HG02678 (cell line): ENCODE data around the gene SPPL2C.
"Not testable (repeated sequence)": the region's sequence is repeated elsewhere in the genome, so short reads cannot be mapped to it uniquely, and the experiment has no call there.

Experiments used
- ATAC-seq: cut with Tn5 transposase; IDR thresholded peaks from one replicate; pipeline ENCODE4 v1.9.1; 2021; ENCODE audit warnings: mild to moderate bottlenecking, moderate library complexity; ENCODE audit not compliant: unreplicated experiment

Gene SPPL2C

GRCh38 chr17:45849536-45849990 is 4.9 kb downstream of the SPPL2C start:
- ATAC-seq: no peak

- ATAC-seq: no peak
Observed at GRCh38 chr17:45850011-45850410, 5.3 kb downstream of the SPPL2C start.

DNA sequence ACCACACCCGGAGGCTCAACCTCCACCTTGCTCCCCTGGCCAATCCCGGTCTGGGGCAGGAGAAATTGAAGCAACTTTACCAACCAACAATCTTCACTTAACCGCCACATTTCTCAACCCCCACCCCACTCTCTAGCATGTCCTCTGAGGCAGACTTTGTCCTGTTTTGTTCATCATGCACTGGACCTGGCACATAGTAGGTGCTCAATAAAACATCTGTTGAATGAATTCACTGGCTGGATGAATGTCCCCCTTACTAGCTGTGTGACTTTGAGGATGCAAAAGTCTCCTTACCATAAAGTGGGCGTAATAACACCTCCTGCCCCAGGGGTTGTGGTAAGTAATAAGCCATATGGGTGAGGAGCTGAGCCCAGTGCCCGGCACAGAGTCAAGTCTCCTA is 5.8 kb downstream of the SPPL2C start:
- ATAC-seq: no peak

GRCh38 chr17:45851022-45851421 is 6.3 kb downstream of the SPPL2C start:
- no peak for ATAC-seq

GRCh38 chr17:45851464-45851863 is 6.8 kb downstream of the SPPL2C start:
- ATAC-seq: no peak

DNA sequence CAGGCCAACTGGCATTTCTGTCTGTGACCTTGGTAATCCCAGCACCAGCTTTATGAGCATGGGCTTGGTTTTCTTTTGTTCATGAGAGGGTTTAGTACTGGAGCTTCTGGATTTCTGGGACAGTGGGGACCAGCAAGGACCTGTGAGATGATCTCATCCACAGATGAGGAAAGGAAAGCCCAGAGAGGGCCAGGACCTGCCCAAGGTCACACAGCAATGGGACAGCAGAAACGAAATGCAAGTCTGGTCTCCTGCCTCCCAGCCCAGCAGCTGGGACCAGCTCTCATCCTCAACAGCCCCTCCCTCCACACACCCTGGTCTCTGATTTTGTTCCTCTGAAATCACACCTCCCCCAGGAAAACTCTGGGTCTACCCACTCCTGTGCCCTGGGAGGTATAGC is 7.2 kb downstream of the SPPL2C start:
- no peak for ATAC-seq

DNA sequence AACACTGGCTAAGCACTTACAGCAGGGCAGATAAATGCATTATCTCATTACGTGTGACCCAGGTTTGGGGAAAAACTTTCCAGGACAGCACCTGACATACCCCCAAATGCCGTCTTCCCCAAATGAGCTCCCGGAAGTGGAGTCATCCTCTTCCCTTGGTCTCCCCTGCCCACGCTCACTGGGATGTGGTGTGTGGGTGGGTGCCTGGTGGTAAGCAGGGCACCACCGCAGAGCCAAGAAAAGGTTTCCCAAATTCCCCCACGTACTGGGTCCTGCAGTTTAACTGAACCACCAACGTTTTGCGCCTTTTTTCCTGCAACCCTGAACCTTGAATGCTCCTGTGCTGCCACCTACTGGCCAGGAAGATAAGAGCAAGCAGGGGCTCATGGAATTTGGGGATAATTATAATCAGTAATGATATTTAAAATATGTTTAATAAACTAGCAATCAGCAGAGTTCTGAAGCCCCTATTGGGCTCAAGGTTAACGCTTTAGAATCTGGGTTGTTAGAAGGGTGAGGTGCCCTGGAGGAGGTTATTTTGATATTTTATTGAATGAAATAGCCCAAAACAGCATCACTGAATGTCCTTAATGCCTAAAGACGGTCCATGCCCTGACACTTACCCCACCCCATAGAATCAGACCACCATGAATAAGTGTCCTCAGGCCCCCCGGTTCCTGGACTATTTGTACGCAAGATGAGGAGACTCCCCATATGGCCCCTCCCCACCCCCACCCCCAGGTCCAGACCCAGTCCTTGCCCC is 8.0 kb downstream of the SPPL2C start:
- no peak for ATAC-seq

- no peak for ATAC-seq
Observed at GRCh38 chr17:45854209-45854608, 9.5 kb downstream of the SPPL2C start.

GRCh38 chr17:45855691-45856336 is 11.1 kb downstream of the SPPL2C start:
- no peak for ATAC-seq

- no peak for ATAC-seq
Observed at GRCh38 chr17:45857977-45858708, 13.5 kb downstream of the SPPL2C start.

- no peak for ATAC-seq
Observed at GRCh38 chr17:45861165-45861564, 16.5 kb downstream of the SPPL2C start.

DNA sequence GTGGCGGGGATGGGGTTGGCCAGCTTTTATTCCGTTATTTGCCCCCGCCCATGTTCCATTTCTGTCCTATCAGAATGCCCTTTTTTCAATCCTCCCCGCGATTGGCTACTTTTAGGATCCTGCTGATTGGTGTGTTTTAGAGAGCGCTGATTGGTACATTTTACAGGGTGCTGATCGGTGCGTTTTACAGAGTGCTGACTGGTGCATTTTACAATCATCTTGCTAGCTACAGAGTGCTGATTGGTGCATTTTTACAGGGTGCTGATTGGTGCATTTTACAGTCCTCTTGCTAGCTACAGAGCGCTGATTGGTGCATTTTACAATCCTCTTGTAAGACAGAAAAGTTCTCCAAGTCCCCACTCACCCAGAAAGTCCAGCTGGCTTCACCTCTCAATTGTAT is 17.4 kb downstream of the SPPL2C start:
- ATAC-seq: not testable (repeated sequence)

DNA sequence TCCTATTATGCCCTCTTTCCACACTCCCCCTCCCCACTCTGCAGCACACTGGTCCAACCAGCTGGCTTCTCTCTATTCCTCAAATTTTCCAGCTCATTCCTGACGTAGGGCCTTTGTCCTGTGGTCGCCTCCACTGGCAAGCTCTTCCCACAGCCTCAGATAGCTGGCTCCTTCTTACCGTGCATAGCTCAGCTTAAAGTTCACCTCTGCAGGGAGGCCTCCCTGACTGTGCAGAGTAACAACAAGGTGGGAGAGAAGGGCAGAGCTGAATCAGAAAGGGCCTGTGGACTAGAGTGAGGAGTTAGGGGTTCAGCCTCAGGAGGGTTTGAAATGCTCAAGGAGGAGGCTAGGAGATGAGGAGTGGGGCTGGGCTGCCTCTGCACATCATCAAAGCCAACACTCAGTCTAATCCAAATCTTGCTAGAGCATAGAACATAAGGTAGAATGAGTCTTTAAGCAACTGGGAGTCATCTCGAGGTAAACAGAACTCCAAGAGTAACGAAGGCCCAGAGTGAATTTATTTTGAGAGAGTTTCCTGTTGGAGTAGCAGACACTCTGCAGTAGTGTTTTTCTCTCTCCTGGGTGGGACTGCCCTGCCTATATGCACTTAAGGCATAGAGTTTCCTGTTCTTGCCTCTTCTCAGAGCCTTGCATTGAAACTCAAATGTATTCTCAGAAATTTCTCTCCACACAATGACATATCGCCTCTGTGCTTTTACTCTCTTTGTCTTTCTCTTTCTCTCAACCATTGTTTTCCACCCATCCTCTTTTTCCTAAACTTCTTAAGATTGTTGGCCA is 19.4 kb downstream of the SPPL2C start:
- no peak for ATAC-seq

DNA sequence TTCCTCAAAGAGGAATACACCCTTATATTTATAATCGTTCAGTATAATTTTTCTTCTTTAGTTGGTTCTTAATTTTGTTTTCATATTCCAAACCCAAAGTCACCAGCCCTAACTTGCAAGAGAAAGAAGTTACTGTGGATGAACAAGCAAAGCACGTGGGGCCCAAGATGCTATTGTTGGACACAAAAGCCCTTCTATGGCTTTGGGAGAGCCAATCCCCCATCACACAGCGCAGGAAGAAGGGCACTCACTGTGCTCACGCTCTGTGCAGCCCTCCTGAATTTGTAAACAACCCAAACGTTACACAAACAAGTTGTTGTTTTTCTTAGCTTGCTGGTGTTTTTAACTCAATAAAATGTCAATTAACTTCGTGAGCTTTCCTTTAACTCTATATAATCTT is 22.5 kb downstream of the SPPL2C start:
- no peak for ATAC-seq

- no peak for ATAC-seq
Observed at GRCh38 chr17:45867702-45868101, 23.0 kb downstream of the SPPL2C start.

- no peak for ATAC-seq
Observed at GRCh38 chr17:45868276-45868675, 23.6 kb downstream of the SPPL2C start.

DNA sequence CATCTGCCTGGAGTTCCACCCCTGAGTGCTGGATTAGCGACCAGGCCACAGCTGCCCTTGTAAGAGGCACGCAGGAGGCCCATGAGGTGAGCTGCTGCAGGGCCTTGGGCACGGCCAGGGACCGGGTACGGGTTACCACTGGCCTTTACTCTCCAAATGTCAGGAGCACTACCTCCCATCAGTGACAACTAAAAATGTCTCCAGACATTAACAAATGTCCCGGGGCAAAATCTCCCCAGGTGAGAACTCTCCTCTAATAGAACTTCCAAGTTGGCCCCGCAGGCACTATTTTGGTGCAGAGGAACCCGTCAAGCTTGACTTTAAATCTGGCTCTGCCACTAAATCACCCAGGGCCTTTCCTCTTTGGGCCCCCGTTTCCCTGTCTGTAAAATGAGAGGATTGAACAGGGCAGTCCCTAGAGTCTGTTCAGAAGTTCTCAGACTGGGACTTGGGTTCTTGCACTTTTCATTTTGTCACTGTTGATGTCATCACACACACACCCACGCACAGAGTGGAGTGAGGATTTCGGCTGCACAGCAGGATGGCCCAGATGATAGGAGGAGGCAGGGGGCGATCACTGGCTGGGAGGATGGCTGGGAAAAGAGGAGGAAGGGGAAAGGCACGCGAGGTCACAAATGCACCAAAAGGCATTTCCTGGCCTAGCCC is 25.1 kb downstream of the SPPL2C start:
- ATAC-seq: no peak

DNA sequence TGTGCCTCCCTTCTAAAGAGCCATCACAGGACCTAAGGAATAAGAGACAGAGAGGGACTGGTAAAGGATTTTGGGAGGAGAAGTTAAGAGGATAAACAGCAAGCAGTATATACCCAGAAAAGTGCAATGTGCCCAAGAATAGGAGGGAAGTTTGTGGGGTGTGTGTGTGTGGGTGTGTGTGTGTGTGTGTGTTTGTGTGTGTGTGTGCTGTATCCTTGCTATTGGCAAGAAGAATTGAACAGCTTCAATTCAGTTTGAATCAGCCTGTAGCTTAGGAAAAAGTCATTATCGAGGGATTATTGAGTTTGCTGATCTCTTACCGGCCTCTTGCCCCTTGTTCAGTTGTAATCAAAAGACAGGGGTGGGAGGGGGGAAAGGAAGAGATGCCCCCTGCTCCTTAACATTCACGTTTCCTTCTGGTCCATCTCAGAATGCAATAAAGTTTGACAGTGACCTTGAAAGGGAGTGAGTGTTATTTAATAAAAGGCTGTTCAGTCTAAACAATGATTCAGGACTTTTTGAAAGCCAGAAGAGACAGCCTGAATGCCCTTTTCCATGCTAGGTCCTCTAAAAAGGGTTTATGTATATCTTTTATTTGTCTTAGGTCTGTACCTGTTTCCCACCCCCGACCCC is 25.8 kb downstream of the SPPL2C start:
- no peak for ATAC-seq

DNA sequence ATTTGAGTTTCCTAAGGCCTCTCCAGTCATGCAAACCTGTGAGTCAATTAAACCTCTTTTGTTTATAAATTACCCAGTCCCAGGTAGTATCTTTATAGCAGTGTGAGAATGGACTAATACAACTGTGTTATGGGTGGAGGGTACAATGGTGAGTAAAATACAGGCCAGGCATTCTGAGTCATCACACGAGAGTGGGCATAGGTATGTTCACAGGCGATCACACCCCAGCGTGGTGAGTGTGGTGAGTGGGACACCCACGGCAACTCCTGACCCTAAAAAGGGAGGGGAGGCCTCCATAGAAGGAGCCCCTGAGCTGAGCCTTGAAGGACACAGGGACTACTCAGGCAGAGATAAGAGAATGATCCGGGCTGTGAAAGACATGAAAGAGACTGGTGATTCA is 27.0 kb downstream of the SPPL2C start:
- no peak for ATAC-seq

GRCh38 chr17:45873728-45874127 is 29.0 kb downstream of the SPPL2C start:
- ATAC-seq: no peak
